HepG2 (cell line): ENCODE data around the gene ERBB4. TPM values are rescaled to one million over a fixed set of nuclear protein-coding genes. Genes with fewer than 3 reads are reported as not detected.
A peak's percentile ranks its signal among the peaks of the same experiment; 100 is the strongest.

Experiments
- ATAC-seq: fragments of 200-7000 bp; cut with Tn5 transposase; 3 replicates; pipeline ENCODE4 v1.9.1; 2020; ENCODE audit warnings: mild to moderate bottlenecking, moderate library complexity
- BruUV-seq: library from RNA; stranded (reverse); fragments of 400-500 nt; replicated peaks from 2 replicates; lab custom pipeline; 2021; lab: Mats Ljungman, UMichigan
- CTCF ChIA-PET: fragments of 300-600 bp; formaldehyde crosslinking; extraction: SDS; loops from one replicate; lab custom pipeline; 2021; ENCODE audit warnings: low total read pairs, inconsistent platforms, low intra/inter-chr PET ratio; lab: Yijun Ruan, JAX
- POLR2A ChIA-PET: fragments of 350-600 bp; sonication (Branson Sonifier 250); formaldehyde crosslinking; loops from one replicate; lab custom pipeline; 2020; ENCODE audit warnings: antibody characterized with exemption, inconsistent platforms; lab: Yijun Ruan, JAX
- DNase-seq: peaks from one replicate; pipeline ENCODE4 v3.0.0-alpha.2; 2015; ENCODE audit warnings: low spot score
- FAIRE-seq: peaks from 3 replicates; lab custom pipeline; 2011; peaks lifted over from hg19 to GRCh38; lab: Jason Lieb, UNC
- H2AFZ ChIP-seq: one replicate; pipeline ENCODE4 v1.6.1; 2011; ENCODE audit warnings: low read length, inconsistent platforms
- H3K27ac ChIP-seq: fragments of 300-600 bp; 3 replicates; pipeline ENCODE4 v1.8.0; 2011; ENCODE audit warnings: mixed run types, mild to moderate bottlenecking, mixed read lengths, low read length, inconsistent platforms; ENCODE audit not compliant: insufficient read depth; ENCODE audit errors: extremely low read length
- H3K27me3 ChIP-seq, 2 experiments: fragments of 200-600 bp in 1 of 2; 2 replicates in 1 of 2; 3 replicates in 1 of 2; pipeline versions ENCODE4 v1.6.0 to v1.8.0; 2011; ENCODE audit warnings: low read length in 2 of 2, mild to moderate bottlenecking in 2 of 2, moderate library complexity in 2 of 2, inconsistent platforms in 1 of 2; ENCODE audit not compliant: insufficient read depth in 2 of 2, control insufficient read depth in 1 of 2
- H3K36me3 ChIP-seq, 2 experiments: fragments of 200-600 bp in 1 of 2; replicated peaks in 1 of 2; 2 replicates in 1 of 2; 3 replicates in 1 of 2; pipeline versions ENCODE4 v1.5.1 to v1.8.0; 2011; ENCODE audit warnings: low read length in 2 of 2, inconsistent platforms in 1 of 2; ENCODE audit not compliant: insufficient read depth in 2 of 2, control insufficient read depth in 1 of 2
- H3K4me1 ChIP-seq: 2 replicates; pipeline ENCODE4 v1.5.1; 2012; ENCODE audit warnings: low read length, inconsistent platforms; ENCODE audit not compliant: insufficient read depth
- H3K4me2 ChIP-seq: 2 replicates; pipeline ENCODE4 v1.6.0; 2011; ENCODE audit warnings: low read depth, low read length, inconsistent platforms
- H3K4me3 ChIP-seq, 3 experiments: fragments of 200-600 bp in 1 of 3; sonication (generic), shearing (Covaris generic) in 1 of 3; replicated peaks in 1 of 3; 2 replicates each; pipeline ENCODE4 v1.5.1; 2011 to 2016; ENCODE audit warnings: low read length in 3 of 3, inconsistent platforms in 2 of 3, low read depth in 2 of 3, mild to moderate bottlenecking in 2 of 3, control low read depth in 1 of 3, mixed read lengths in 1 of 3; ENCODE audit not compliant: insufficient read depth in 1 of 3
- H3K79me2 ChIP-seq: one replicate; pipeline ENCODE4 v1.6.1; 2011; ENCODE audit warnings: low read length, inconsistent platforms; ENCODE audit not compliant: insufficient read depth
- H3K9ac ChIP-seq: 2 replicates; pipeline ENCODE4 v1.6.0; 2011; ENCODE audit warnings: mild to moderate bottlenecking, low read depth, low read length, inconsistent platforms; ENCODE audit not compliant: insufficient read depth
- H3K9me3 ChIP-seq: 2 replicates; pipeline ENCODE4 v1.5.1; 2012; ENCODE audit warnings: mild to moderate bottlenecking, low read length
- H4K20me1 ChIP-seq: 2 replicates; pipeline ENCODE4 v1.6.0; 2011; ENCODE audit warnings: inconsistent platforms, mild to moderate bottlenecking, low read length, moderate library complexity; ENCODE audit not compliant: insufficient read depth
- FOXA1 ChIP-seq, 2 experiments: fragments of 450-650 bp in 1 of 2; sonication (generic) in 1 of 2; formaldehyde crosslinking in 1 of 2; IDR thresholded peaks; 2 replicates each; pipeline versions ENCODE4 v1.4.0 to v1.6.1; 2016 to 2020; ENCODE audit warnings: missing genetic modification reagents in 1 of 2
- FOXA3 ChIP-seq: IDR thresholded peaks from 2 replicates; pipeline ENCODE4 v1.6.1; 2016; ENCODE audit warnings: missing genetic modification reagents, missing compliant biosample characterization
- FOXP1 ChIP-seq, 2 experiments: fragments of 450-650 bp in 1 of 2; IDR thresholded peaks; 2 replicates each; pipeline ENCODE4 v1.6.1; 2017 to 2018; ENCODE audit warnings: antibody characterized with exemption in 1 of 2
- HMG20A ChIP-seq: IDR thresholded peaks from 2 replicates; pipeline ENCODE4 v1.6.1; 2016; ENCODE audit warnings: borderline replicate concordance
- KDM6A ChIP-seq: IDR thresholded peaks from 2 replicates; pipeline ENCODE4 v1.6.1; 2016; ENCODE audit warnings: low read depth
- POLR2G ChIP-seq: fragments of 200-400 bp; formaldehyde crosslinking; IDR thresholded peaks from 2 replicates; pipeline ENCODE4 v1.6.1; 2018; ENCODE audit warnings: mild to moderate bottlenecking, low read depth, low read length, moderate library complexity
- SOX13 ChIP-seq, 3 experiments: fragments of 450-650 bp in 1 of 3; sonication (generic) in 1 of 3; formaldehyde crosslinking in 1 of 3; IDR thresholded peaks in 2 of 3; conservative IDR thresholded peaks in 1 of 3; 2 replicates each; pipeline versions ENCODE4 v1.5.0 to v1.6.1; 2016 to 2020; ENCODE audit warnings: antibody characterized with exemption in 1 of 3, mild to moderate bottlenecking in 1 of 3, missing compliant biosample characterization in 1 of 3, missing genetic modification reagents in 1 of 3, moderate library complexity in 1 of 3
- SOX5 ChIP-seq: IDR thresholded peaks from 2 replicates; pipeline ENCODE4 v1.6.1; 2016; ENCODE audit warnings: borderline replicate concordance
- SOX6 ChIP-seq, 2 experiments: fragments of 450-650 bp in 1 of 2; sonication (generic) in 1 of 2; formaldehyde crosslinking in 1 of 2; IDR thresholded peaks; 2 replicates each; pipeline versions ENCODE4 v1.4.0 to v1.6.1; 2017 to 2020; ENCODE audit warnings: antibody characterized with exemption in 1 of 2, mild to moderate bottlenecking in 1 of 2, missing genetic modification reagents in 1 of 2
- WGBS: methylation state at CpG from one replicate; pipeline ENCODE4 v1.1.6; 2017; ENCODE audit warnings: low lambda C conversion rate; 5-methylcytosine and 5-hydroxymethylcytosine counted together
- in situ Hi-C: cut with HindIII; loops from 2 replicates; pipeline ENCODE4 v1.10.0; 2017; ENCODE audit warnings: low pct_unique_long_range_greater_than_20kb; ENCODE audit not compliant: extremely low pct_ligation_motif_present
- intact Hi-C: fragments of 100-400 bp; cut with micrococcal nuclease; formaldehyde crosslinking; loops from one replicate; pipeline ENCODE4 v1.10.0; 2022; ENCODE audit not compliant: unreplicated experiment
- polyA plus RNA-seq, 8 experiments: library from polyadenylated mRNA; depleted of rRNA in 3 of 8; stranded (reverse) in 7 of 8; unstranded in 1 of 8; fragments of >200 nt; fragmentation: Illumina TruSeq in 4 of 8; extraction: Trizol in 4 of 8; gene quantifications; 2 replicates each; pipeline versions ENCODE4 v1.2.1 to v1.2.3, GENCODE V29; 2011 to 2016; ENCODE audit warnings: low read depth in 4 of 8, missing spikeins in 1 of 8, mixed read lengths in 1 of 8; ENCODE audit not compliant: insufficient read depth in 1 of 8
- total RNA-seq, 5 experiments: library from RNA; depleted of rRNA; stranded (reverse); fragments of >200 nt; fragmentation: Illumina TruSeq; extraction: Trizol; gene quantifications; 2 replicates each; pipeline ENCODE4 v1.2.3, GENCODE V29; 2016; ENCODE audit warnings: low read depth in 1 of 5
- TF ChIP-seq, protein P1 (sequence below): sonication (generic); formaldehyde crosslinking; IDR thresholded peaks from 2 replicates; pipeline ENCODE4 v1.4.0; 2020; ENCODE audit warnings: missing genetic modification reagents, borderline replicate concordance
- TF ChIP-seq, protein P2 (sequence below): sonication (generic); formaldehyde crosslinking; IDR thresholded peaks from 2 replicates; pipeline ENCODE4 v1.4.0; 2020; ENCODE audit warnings: mild to moderate bottlenecking, missing genetic modification reagents
- TF ChIP-seq, protein P3 (sequence below): sonication (generic); formaldehyde crosslinking; IDR thresholded peaks from 2 replicates; pipeline ENCODE4 v1.5.0; 2020; ENCODE audit warnings: missing genetic modification reagents

The ERBB4 gene
- total and polyA plus RNA-seq, 2 of the 13 experiments (the other 11 are each of a cell fraction or from before 2014, with no cell fraction given) = not detected

DNA sequence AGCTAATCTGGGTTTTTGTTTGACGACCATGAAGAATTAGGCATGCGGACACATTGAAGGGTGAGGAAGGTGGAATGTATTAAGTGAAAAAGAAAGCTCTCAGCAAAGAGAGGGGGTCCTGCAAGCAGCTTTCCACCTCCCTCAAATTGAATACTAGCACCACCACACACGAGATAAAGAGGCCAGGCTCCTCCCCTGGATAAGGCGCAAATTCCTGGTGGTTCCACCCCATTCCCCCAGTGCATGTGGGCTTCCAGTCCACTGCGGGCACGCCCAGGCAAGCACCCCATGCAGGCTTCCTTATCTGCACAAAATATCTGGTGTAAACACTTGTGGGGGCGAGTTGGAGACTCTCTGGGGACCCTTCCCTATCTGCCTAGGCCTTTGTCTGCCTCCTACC lies 1124.9 kb downstream of the ERBB4 start (continued):
- TF ChIP-seq, protein P1, sequence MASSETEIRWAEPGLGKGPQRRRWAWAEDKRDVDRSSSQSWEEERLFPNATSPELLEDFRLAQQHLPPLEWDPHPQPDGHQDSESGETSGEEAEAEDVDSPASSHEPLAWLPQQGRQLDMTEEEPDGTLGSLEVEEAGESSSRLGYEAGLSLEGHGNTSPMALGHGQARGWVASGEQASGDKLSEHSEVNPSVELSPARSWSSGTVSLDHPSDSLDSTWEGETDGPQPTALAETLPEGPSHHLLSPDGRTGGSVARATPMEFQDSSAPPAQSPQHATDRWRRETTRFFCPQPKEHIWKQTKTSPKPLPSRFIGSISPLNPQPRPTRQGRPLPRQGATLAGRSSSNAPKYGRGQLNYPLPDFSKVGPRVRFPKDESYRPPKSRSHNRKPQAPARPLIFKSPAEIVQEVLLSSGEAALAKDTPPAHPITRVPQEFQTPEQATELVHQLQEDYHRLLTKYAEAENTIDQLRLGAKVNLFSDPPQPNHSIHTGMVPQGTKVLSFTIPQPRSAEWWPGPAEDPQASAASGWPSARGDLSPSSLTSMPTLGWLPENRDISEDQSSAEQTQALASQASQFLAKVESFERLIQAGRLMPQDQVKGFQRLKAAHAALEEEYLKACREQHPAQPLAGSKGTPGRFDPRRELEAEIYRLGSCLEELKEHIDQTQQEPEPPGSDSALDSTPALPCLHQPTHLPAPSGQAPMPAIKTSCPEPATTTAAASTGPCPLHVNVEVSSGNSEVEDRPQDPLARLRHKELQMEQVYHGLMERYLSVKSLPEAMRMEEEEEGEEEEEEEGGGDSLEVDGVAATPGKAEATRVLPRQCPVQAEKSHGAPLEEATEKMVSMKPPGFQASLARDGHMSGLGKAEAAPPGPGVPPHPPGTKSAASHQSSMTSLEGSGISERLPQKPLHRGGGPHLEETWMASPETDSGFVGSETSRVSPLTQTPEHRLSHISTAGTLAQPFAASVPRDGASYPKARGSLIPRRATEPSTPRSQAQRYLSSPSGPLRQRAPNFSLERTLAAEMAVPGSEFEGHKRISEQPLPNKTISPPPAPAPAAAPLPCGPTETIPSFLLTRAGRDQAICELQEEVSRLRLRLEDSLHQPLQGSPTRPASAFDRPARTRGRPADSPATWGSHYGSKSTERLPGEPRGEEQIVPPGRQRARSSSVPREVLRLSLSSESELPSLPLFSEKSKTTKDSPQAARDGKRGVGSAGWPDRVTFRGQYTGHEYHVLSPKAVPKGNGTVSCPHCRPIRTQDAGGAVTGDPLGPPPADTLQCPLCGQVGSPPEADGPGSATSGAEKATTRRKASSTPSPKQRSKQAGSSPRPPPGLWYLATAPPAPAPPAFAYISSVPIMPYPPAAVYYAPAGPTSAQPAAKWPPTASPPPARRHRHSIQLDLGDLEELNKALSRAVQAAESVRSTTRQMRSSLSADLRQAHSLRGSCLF = no peak
- no peak for TF ChIP-seq KDM6A (CRISPR knock-in tag)
- TF ChIP-seq, all 625 proteins: peak for 0

DNA sequence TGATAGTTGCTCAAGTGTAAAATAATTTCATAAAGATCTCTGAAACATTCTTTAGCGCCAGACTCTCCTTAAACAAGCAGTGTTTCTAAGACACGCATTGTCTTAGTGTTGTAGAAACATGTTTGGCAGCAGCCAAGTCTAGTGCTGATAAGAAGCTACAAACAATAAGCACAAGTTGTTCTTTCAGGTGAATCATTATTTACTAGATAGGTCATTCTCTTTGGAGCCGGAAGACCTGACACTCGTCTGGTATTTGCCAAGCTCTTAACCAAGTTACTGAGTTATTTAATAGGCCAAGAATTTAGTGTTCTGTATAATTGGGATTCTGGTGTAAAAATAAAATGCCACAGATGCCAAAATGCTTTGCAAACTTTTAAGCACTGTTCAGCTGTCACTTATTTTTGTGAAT lies 1130.1 kb downstream of the ERBB4 start:
- Histone ChIP-seq H3K27me3 (no peaks in the 10 kb centered on the region), H4K20me1 (no peaks in the 10 kb centered on the region), H3K4me2 (no peak overlapping the region), H3K27ac (no peak overlapping the region), H3K4me3 (no peak overlapping the region), H3K9ac (no peak overlapping the region), H2AFZ (no peak overlapping the region), H3K9me3 (no peaks in the 10 kb centered on the region), H3K36me3 (no peaks in the 10 kb centered on the region), H3K79me2 (no peaks in the 10 kb centered on the region), H3K4me1 (peaks cover 6% of the 10 kb centered on the region; the same call in 1 of the 2 replicates)
- BruUV-seq = no TSS peak
- ATAC-seq = peak; percentile 48; the same call in 1 of the 3 replicates
- peak; percentile 42 for DNase-seq
- no peak for FAIRE-seq
- in situ Hi-C loops (no loop called here), intact Hi-C loops (no loop called here)
- ChIA-PET POLR2A (no interaction called here), CTCF (no interaction called here)
- WGBS = 0% methylated on average over 4 of the region's 4 CpGs
- TF ChIP-seq, protein P2, sequence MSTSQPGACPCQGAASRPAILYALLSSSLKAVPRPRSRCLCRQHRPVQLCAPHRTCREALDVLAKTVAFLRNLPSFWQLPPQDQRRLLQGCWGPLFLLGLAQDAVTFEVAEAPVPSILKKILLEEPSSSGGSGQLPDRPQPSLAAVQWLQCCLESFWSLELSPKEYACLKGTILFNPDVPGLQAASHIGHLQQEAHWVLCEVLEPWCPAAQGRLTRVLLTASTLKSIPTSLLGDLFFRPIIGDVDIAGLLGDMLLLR (CRISPR knock-in tag) = no peak
- no peak for TF ChIP-seq SOX13 (IDR thresholded peaks at IDR 0.05)
- peak in 1 of 2 experiments; percentile 68; a peak in 2 of 4 replicates for TF ChIP-seq SOX13 (CRISPR knock-in tag; conservative IDR thresholded peaks at IDR 0.05 in 1 of 2, IDR thresholded peaks at IDR 0.05 in 1 of 2)
- no peak for TF ChIP-seq SOX6 (IDR thresholded peaks at IDR 0.05)
- TF ChIP-seq SOX6 (CRISPR knock-in tag; IDR thresholded peaks at IDR 0.05) = peak; percentile 35; the same call in 1 of the 2 replicates
- TF ChIP-seq POLR2G = no peak
- TF ChIP-seq SOX5 (CRISPR knock-in tag) = peak; percentile 72
- no peak for TF ChIP-seq FOXA1 (IDR thresholded peaks at IDR 0.05)
- 0 out of 2 replicates have a peak, but pooled peaks have one; percentile 37 for TF ChIP-seq FOXA1 (CRISPR knock-in tag; IDR thresholded peaks at IDR 0.05)
- 0 out of 2 replicates have a peak, but pooled peaks have one; percentile 14 for TF ChIP-seq HMG20A (CRISPR knock-in tag)
- TF ChIP-seq, protein P3, sequence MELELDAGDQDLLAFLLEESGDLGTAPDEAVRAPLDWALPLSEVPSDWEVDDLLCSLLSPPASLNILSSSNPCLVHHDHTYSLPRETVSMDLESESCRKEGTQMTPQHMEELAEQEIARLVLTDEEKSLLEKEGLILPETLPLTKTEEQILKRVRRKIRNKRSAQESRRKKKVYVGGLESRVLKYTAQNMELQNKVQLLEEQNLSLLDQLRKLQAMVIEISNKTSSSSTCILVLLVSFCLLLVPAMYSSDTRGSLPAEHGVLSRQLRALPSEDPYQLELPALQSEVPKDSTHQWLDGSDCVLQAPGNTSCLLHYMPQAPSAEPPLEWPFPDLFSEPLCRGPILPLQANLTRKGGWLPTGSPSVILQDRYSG (CRISPR knock-in tag) = no peak
- TF ChIP-seq FOXP1 (IDR thresholded peaks at IDR 0.05) = no peak
- 0 out of 2 replicates have a peak, but pooled peaks have one; percentile 53 for TF ChIP-seq FOXP1 (CRISPR knock-in tag; IDR thresholded peaks at IDR 0.05)
- TF ChIP-seq FOXA3 = 0 out of 2 replicates have a peak, but pooled peaks have one; percentile 14
